SK-N-MC (cell line): ENCODE results near the gene CCDC38.

Experiments used
- FOXP2 ChIP-seq: optimal IDR thresholded peaks from 2 replicates; pipeline ENCODE3; 2011; ENCODE audit warnings: mild to moderate bottlenecking, moderate library complexity; ENCODE audit not compliant: insufficient read depth; ENCODE audit errors: extremely low read length, control extremely low read depth
- POLR2AphosphoS5 ChIP-seq: IDR thresholded peaks from 2 replicates; pipeline ENCODE4 v1.6.1; 2012; ENCODE audit warnings: mild to moderate bottlenecking, low read depth, low read length, borderline replicate concordance

DNA sequence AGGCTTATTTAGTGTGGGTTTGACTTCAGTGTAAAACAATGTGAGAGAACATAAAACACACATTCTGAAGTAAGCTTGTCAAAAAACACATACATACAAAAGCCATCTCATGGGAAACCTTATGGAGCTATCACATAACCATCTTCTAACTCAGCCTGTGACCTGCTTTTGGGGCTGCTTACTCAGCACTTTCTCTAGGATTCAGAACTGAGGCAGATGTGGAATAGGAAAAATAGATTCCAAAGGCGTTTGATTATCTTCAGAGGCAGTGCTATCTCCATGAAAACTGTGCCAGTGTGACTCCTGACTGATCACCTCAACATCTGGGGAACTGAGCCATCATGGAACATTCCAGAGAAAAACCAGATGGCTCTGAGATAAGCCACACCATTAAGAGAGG lies 40.2 kb upstream of the CCDC38 start:
- no peak for TF ChIP-seq FOXP2
- no peak for TF ChIP-seq POLR2AphosphoS5
